H1 (cell line): ENCODE results near the gene SPR. TPM values are rescaled to one million over a fixed set of nuclear protein-coding genes. Genes with fewer than 3 reads are reported as not detected.
A peak's percentile ranks its signal among the peaks of the same experiment; 100 is the strongest.

ENCODE experiments used
- CTCF ChIA-PET: fragments of 300-600 bp; sonication (Branson Sonifier 250); formaldehyde crosslinking; loops from one replicate; lab custom pipeline; 2021; ENCODE audit not compliant: partially characterized antibody; lab: Charles Lee
- POLR2A ChIA-PET: fragments of 300-600 bp; sonication (Branson Sonifier 250); formaldehyde crosslinking; loops from one replicate; lab custom pipeline; 2021; ENCODE audit warnings: inconsistent platforms; ENCODE audit not compliant: partially characterized antibody; lab: Charles Lee
- DNase-seq, 2 experiments: peaks; one replicate each; pipeline versions ENCODE4 v3.0.0 to v3.0.0-alpha.2; 2010 to 2022; ENCODE audit warnings: low spot score in 2 of 2, low read depth in 1 of 2, mixed read lengths in 1 of 2
- FAIRE-seq: peaks from 2 replicates; lab custom pipeline; 2011; peaks lifted over from hg19 to GRCh38; lab: Jason Lieb, UNC
- H2AFZ ChIP-seq: 2 replicates; pipeline ENCODE4 v1.8.1; 2012; ENCODE audit warnings: low read length, inconsistent platforms
- H2AK5ac ChIP-seq: 2 replicates; pipeline ENCODE4 v1.6.1; 2013; ENCODE audit warnings: low read depth, low read length
- H2BK120ac ChIP-seq: replicated peaks from 2 replicates; pipeline ENCODE3; 2013; ENCODE audit warnings: low read depth, low read length, inconsistent platforms
- H2BK12ac ChIP-seq: 2 replicates; pipeline ENCODE4 v1.6.1; 2013; ENCODE audit warnings: low read depth, low read length
- H2BK15ac ChIP-seq: 2 replicates; pipeline ENCODE4 v1.6.1; 2013; ENCODE audit warnings: low read length
- H2BK20ac ChIP-seq: 2 replicates; pipeline ENCODE4 v1.6.1; 2013; ENCODE audit warnings: low read length
- H2BK5ac ChIP-seq: 2 replicates; pipeline ENCODE4 v1.6.1; 2013; ENCODE audit warnings: low read depth, low read length
- H3K14ac ChIP-seq: 2 replicates; pipeline ENCODE4 v1.6.1; 2013; ENCODE audit warnings: inconsistent platforms; ENCODE audit not compliant: insufficient read length
- H3K18ac ChIP-seq: 2 replicates; pipeline ENCODE4 v1.6.1; 2013; ENCODE audit warnings: low read length; ENCODE audit errors: extremely low read depth
- H3K23ac ChIP-seq: 2 replicates; pipeline ENCODE4 v1.6.1; 2013; ENCODE audit warnings: inconsistent platforms; ENCODE audit not compliant: insufficient read length
- H3K23me2 ChIP-seq: 2 replicates; pipeline ENCODE4 v1.6.1; 2013; ENCODE audit warnings: low read depth, low read length
- H3K27ac ChIP-seq: 2 replicates; pipeline ENCODE4 v1.6.1; 2011; ENCODE audit warnings: low read depth, low read length, inconsistent platforms
- H3K27me3 ChIP-seq, 4 experiments: replicated peaks in 1 of 4; 1 replicate in 1 of 4; 2 replicates in 3 of 4; pipeline versions ENCODE4 v1.6.1 to v1.8.1; 2011 to 2013; ENCODE audit warnings: low read length in 3 of 4, mild to moderate bottlenecking in 3 of 4, inconsistent platforms in 2 of 4, mixed read lengths in 2 of 4, moderate library complexity in 1 of 4; ENCODE audit not compliant: control insufficient read depth in 3 of 4, insufficient read depth in 3 of 4; ENCODE audit errors: extremely low read depth in 1 of 4
- H3K36me3 ChIP-seq, 4 experiments: 2 replicates each; pipeline versions ENCODE4 v1.6.1 to v1.8.1; 2011 to 2013; ENCODE audit warnings: mild to moderate bottlenecking in 4 of 4, low read length in 3 of 4, moderate library complexity in 2 of 4, control low read depth in 1 of 4, inconsistent platforms in 1 of 4; ENCODE audit not compliant: insufficient read depth in 4 of 4, control insufficient read depth in 2 of 4
- H3K4ac ChIP-seq: replicated peaks from 2 replicates; pipeline ENCODE3; 2013; ENCODE audit warnings: low read length, low read depth, mixed read lengths, inconsistent platforms; ENCODE audit not compliant: insufficient read length
- H3K4me1 ChIP-seq, 4 experiments: replicated peaks in 1 of 4; 1 replicate in 1 of 4; 2 replicates in 3 of 4; pipeline versions ENCODE4 v1.6.1 to v1.8.1; 2011 to 2013; ENCODE audit warnings: low read length in 3 of 4, inconsistent platforms in 2 of 4, mixed read lengths in 1 of 4; ENCODE audit not compliant: insufficient read depth in 4 of 4, control insufficient read depth in 3 of 4
- H3K4me2 ChIP-seq, 2 experiments: 2 replicates each; pipeline versions ENCODE4 v1.6.1 to v1.8.1; 2011 to 2013; ENCODE audit warnings: low read depth in 2 of 2, low read length in 2 of 2, control low read depth in 1 of 2, inconsistent platforms in 1 of 2, mild to moderate bottlenecking in 1 of 2; ENCODE audit not compliant: insufficient read depth in 1 of 2
- H3K4me3 ChIP-seq, 4 experiments: fragments of 200-600, 300-600 bp in 1 of 4; sonication (generic), shearing (Covaris generic), sonication (Bioruptor Twin) in 1 of 4; 2 replicates each; pipeline versions ENCODE4 v1.5.1 to v1.8.1; 2011 to 2016; ENCODE audit warnings: low read length in 4 of 4, low read depth in 3 of 4, control low read depth in 2 of 4, inconsistent platforms in 2 of 4, mild to moderate bottlenecking in 2 of 4, mixed read lengths in 1 of 4, moderate library complexity in 1 of 4; ENCODE audit not compliant: insufficient read depth in 2 of 4; ENCODE audit errors: extremely low read depth in 1 of 4
- H3K56ac ChIP-seq: replicated peaks from 2 replicates; pipeline ENCODE3; 2013; ENCODE audit warnings: low read depth, mild to moderate bottlenecking, mixed read lengths, low read length, inconsistent platforms; ENCODE audit not compliant: insufficient read length
- H3K79me1 ChIP-seq: 2 replicates; pipeline ENCODE4 v1.6.1; 2013; ENCODE audit warnings: low read depth, low read length, control low read depth
- H3K79me2 ChIP-seq, 2 experiments: 2 replicates each; pipeline versions ENCODE4 v1.6.1 to v1.8.1; 2012 to 2013; ENCODE audit warnings: low read length in 2 of 2, mild to moderate bottlenecking in 2 of 2, inconsistent platforms in 1 of 2; ENCODE audit not compliant: insufficient read depth in 2 of 2, control insufficient read depth in 1 of 2
- H3K9ac ChIP-seq, 4 experiments: replicated peaks in 1 of 4; 1 replicate in 1 of 4; 2 replicates in 3 of 4; pipeline versions ENCODE4 v1.6.1 to v1.8.1; 2011 to 2013; ENCODE audit warnings: low read depth in 3 of 4, low read length in 3 of 4, control low read depth in 2 of 4, mild to moderate bottlenecking in 2 of 4, moderate library complexity in 2 of 4, inconsistent platforms in 1 of 4; ENCODE audit errors: extremely low read depth in 1 of 4
- H3K9me3 ChIP-seq, 2 experiments: 2 replicates each; pipeline versions ENCODE4 v1.6.1 to v1.8.1; 2012 to 2013; ENCODE audit warnings: mild to moderate bottlenecking in 2 of 2, moderate library complexity in 2 of 2, control low read depth in 1 of 2, inconsistent platforms in 1 of 2, low read depth in 1 of 2, low read length in 1 of 2, mixed read lengths in 1 of 2; ENCODE audit not compliant: insufficient read depth in 2 of 2
- H4K20me1 ChIP-seq, 2 experiments: replicated peaks in 1 of 2; 2 replicates each; pipeline versions ENCODE3 to v1.8.1; 2011 to 2013; ENCODE audit warnings: inconsistent platforms in 2 of 2, low read length in 2 of 2, mild to moderate bottlenecking in 1 of 2; ENCODE audit not compliant: insufficient read depth in 2 of 2, control insufficient read depth in 1 of 2
- H4K5ac ChIP-seq: 2 replicates; pipeline ENCODE4 v1.6.1; 2013; ENCODE audit warnings: low read length, low read depth, mixed read lengths, inconsistent platforms; ENCODE audit not compliant: insufficient read length
- H4K8ac ChIP-seq: 2 replicates; pipeline ENCODE4 v1.8.0; 2013; ENCODE audit warnings: mild to moderate bottlenecking, moderate library complexity, low read length, inconsistent platforms; ENCODE audit not compliant: insufficient read depth; ENCODE audit errors: extremely low read depth
- H4K91ac ChIP-seq: replicated peaks from 2 replicates; pipeline ENCODE3; 2013; ENCODE audit warnings: low read length, mixed read lengths, inconsistent platforms; ENCODE audit not compliant: insufficient read length
- CTBP2 ChIP-seq: IDR thresholded peaks from 2 replicates; pipeline ENCODE4 v1.7.0; 2011; ENCODE audit warnings: borderline replicate concordance, mild to moderate bottlenecking, moderate library complexity, mixed read lengths, low read length; ENCODE audit not compliant: insufficient read depth, insufficient read length
- HDAC2 ChIP-seq, 2 experiments: fragments of 300-600 bp in 1 of 2; sonication (generic) in 1 of 2; IDR thresholded peaks; 2 replicates each; pipeline ENCODE4 v1.6.1; 2011 to 2012; ENCODE audit warnings: low read depth in 2 of 2, low read length in 2 of 2, mild to moderate bottlenecking in 2 of 2, moderate library complexity in 2 of 2, borderline replicate concordance in 1 of 2, inconsistent platforms in 1 of 2
- MAX ChIP-seq: IDR thresholded peaks from 2 replicates; pipeline ENCODE4 v1.6.1; 2012; ENCODE audit warnings: inconsistent platforms
- RNF2 ChIP-seq: fragments of 200-900, 300-1000 bp; sonication (generic); IDR thresholded peaks from 2 replicates; pipeline ENCODE4 v1.7.1; 2016; ENCODE audit warnings: borderline replicate concordance, low read depth, mild to moderate bottlenecking, antibody characterized with exemption, low read length; ENCODE audit not compliant: poor library complexity, severe bottlenecking; ENCODE audit errors: missing control alignments
- RXRA ChIP-seq: IDR thresholded peaks from 2 replicates; pipeline ENCODE4 v1.6.1; 2011; ENCODE audit warnings: low read depth, mild to moderate bottlenecking, low read length, moderate library complexity; ENCODE audit not compliant: insufficient read depth
- SIN3A ChIP-seq, 2 experiments: IDR thresholded peaks in 1 of 2; conservative IDR thresholded peaks in 1 of 2; 2 replicates each; pipeline ENCODE4 v1.6.1; 2011 to 2012; ENCODE audit warnings: low read length in 2 of 2, improper control_type of control experiment in 1 of 2, low read depth in 1 of 2, mild to moderate bottlenecking in 1 of 2
- SP2 ChIP-seq: IDR thresholded peaks from 2 replicates; pipeline ENCODE4 v1.6.1; 2012; ENCODE audit warnings: mild to moderate bottlenecking, low read length, inconsistent platforms
- SUZ12 ChIP-seq: fragments of 200-600 bp; sonication (generic); IDR thresholded peaks from 2 replicates; pipeline ENCODE4 v1.6.1; 2012; ENCODE audit warnings: mild to moderate bottlenecking, inconsistent platforms, low read length, moderate library complexity, mixed read lengths
- TAF1 ChIP-seq: IDR thresholded peaks from 2 replicates; pipeline ENCODE4 v1.6.1; 2011; ENCODE audit warnings: mild to moderate bottlenecking, low read depth, low read length
- WGBS, 2 experiments: shearing (Covaris generic) in 1 of 2; methylation state at CpG; one replicate each; pipeline versions ENCODE4 v1.1.6 to v1.1.7; 2013 to 2015; ENCODE audit warnings: low lambda C conversion rate in 2 of 2, mixed read lengths in 2 of 2, inconsistent platforms in 1 of 2, low coverage in 1 of 2, missing lambda C conversion rate in 1 of 2; ENCODE audit not compliant: insufficient replicate concordance in 2 of 2, insufficient coverage in 1 of 2, insufficient read length in 1 of 2; ENCODE audit errors: extremely low coverage in 1 of 2, missing lambda C conversion rate in 1 of 2; 5-methylcytosine and 5-hydroxymethylcytosine counted together
- polyA plus RNA-seq, 7 experiments: library from polyadenylated mRNA; depleted of rRNA in 3 of 7; stranded (reverse) in 5 of 7; unstranded in 2 of 7; fragments of >200 nt in 5 of 7; fragments of 200-250 nt in 2 of 7; gene quantifications; 1 replicate in 5 of 7; 2 replicates in 1 of 7; 4 replicates in 1 of 7; pipeline versions ENCODE4 v1.2.1 to v1.2.3, GENCODE V29; 2011 to 2013; ENCODE audit warnings: missing spikeins in 2 of 7, mixed read lengths in 2 of 7
- total RNA-seq: library from RNA; stranded (reverse); fragmentation: NEBNext Ultra II Directional; extraction: Animal tissue kit (Norgen Biotek cat#: 25700); gene quantifications from 2 replicates; pipeline ENCODE4 v1.2.1, GENCODE V29; 2021

The SPR gene
- total and polyA plus RNA-seq, 2 of the 8 experiments (the other 6 are each of a cell fraction or from before 2014, with no cell fraction given), result 4.5 to 11.5 TPM

GRCh38 chr2:72920318-72921087, 33.3 kb downstream of the SPR start:
- H4K8ac ChIP-seq, result no peak overlapping the region; the same call in 1 of the 2 replicates
- peak overlapping the region; percentile 21 to 70 (median 51) for H3K4me3 ChIP-seq
- no peak overlapping the region for H3K56ac ChIP-seq
- no peak overlapping the region for H2BK15ac ChIP-seq
- H3K79me2 ChIP-seq, result no peaks in the 10 kb centered on the region
- peak overlapping the region in 1 of 4 experiments; percentile 20; a peak in 1 of 7 replicates for H3K9ac ChIP-seq
- no peak overlapping the region for H3K23ac ChIP-seq
- H2BK12ac ChIP-seq, result no peak overlapping the region
- 1% methylated on average over 57 of the region's 77 CpGs; no CpG with 5 or more reads in 1 of the 2 experiments for WGBS, 2 experiments
- H3K36me3 ChIP-seq, result peaks cover 0 to 8% (median 0%) of the 10 kb centered on the region in 4 experiments; a peak in 1 of 8 replicates
- H2AFZ ChIP-seq, result peak overlapping the region; percentile 35; the same call in 1 of the 2 replicates
- CTCF ChIA-PET, result interaction anchor here (0.8 to 24.3 kb wide), 7 partner anchors 15 to 421 kb away, joined by 3 to 497 read pairs (median 4); partner anchors contain the start of gene SPR
- no peak overlapping the region for H3K14ac ChIP-seq
- peaks cover 17 to 21% of the 10 kb centered on the region in 2 experiments for H4K20me1 ChIP-seq
- peak overlapping the region; percentile 84 to 97 for H3K4me2 ChIP-seq
- DNase-seq (peak in 1 of 2 experiments; percentile 81), FAIRE-seq (no peak)
- peaks cover under 1 to 44% (median 22%) of the 10 kb centered on the region in 4 experiments; a peak in 6 of 7 replicates for H3K4me1 ChIP-seq
- H3K23me2 ChIP-seq, result peaks cover 26% of the 10 kb centered on the region; the same call in 1 of the 2 replicates
- no peak overlapping the region for H2BK20ac ChIP-seq
- no peak overlapping the region for H2AK5ac ChIP-seq
- no peak overlapping the region for H2BK120ac ChIP-seq
- H3K18ac ChIP-seq, result peak overlapping the region; percentile 44
- H3K79me1 ChIP-seq, result no peaks in the 10 kb centered on the region
- 0 out of 2 replicates have a peak overlapping the region, but pooled peaks have one; percentile 2 for H2BK5ac ChIP-seq
- H3K9me3 ChIP-seq, result peaks cover 0 to 4% of the 10 kb centered on the region in 2 experiments; a peak in 1 of 4 replicates
- H4K91ac ChIP-seq, result no peak overlapping the region
- POLR2A ChIA-PET, result interaction anchor here (0.7 to 2.0 kb wide), 4 partner anchors 19 to 43 kb away, joined by 3 to 9 read pairs (median 4); no protein-coding TSS in a partner anchor
- H4K5ac ChIP-seq, result no peak overlapping the region
- no peak overlapping the region for H3K27ac ChIP-seq
- peaks cover 89 to 96% (median 93%) of the 10 kb centered on the region in 4 experiments for H3K27me3 ChIP-seq
- no peak overlapping the region for H3K4ac ChIP-seq
- TF ChIP-seq CTBP2 (peak; percentile 90), RNF2 (peak; percentile 95), SIN3A (conservative IDR thresholded peaks at IDR 0.05 in 1 of 2, IDR thresholded peaks at IDR 0.05 in 1 of 2; ENCODE audit: low read depth in 1 of 2, low read length in 2 of 2) (peak in 1 of 2 experiments; percentile 18; a peak in 1 of 4 replicates), HDAC2 (IDR thresholded peaks at IDR 0.05; ENCODE audit: borderline replicate concordance in 1 of 2, low read depth in 2 of 2, low read length in 2 of 2) (no peak; a peak in 2 of 4 replicates), MAX (peak; percentile 11; the same call in 1 of the 2 replicates), SUZ12 (peak; percentile 98), TAF1 (no peak), SP2 (no peak), RXRA (no peak)
